HG02610 (cell line): ENCODE data around the gene DCP2.
A peak's percentile ranks its signal among the peaks of the same experiment; 100 is the strongest.

ENCODE experiments used
- ATAC-seq: cut with Tn5 transposase; IDR thresholded peaks from one replicate; pipeline ENCODE4 v1.9.1; 2021; ENCODE audit warnings: mild to moderate bottlenecking, moderate library complexity; ENCODE audit not compliant: unreplicated experiment

Gene DCP2

DNA sequence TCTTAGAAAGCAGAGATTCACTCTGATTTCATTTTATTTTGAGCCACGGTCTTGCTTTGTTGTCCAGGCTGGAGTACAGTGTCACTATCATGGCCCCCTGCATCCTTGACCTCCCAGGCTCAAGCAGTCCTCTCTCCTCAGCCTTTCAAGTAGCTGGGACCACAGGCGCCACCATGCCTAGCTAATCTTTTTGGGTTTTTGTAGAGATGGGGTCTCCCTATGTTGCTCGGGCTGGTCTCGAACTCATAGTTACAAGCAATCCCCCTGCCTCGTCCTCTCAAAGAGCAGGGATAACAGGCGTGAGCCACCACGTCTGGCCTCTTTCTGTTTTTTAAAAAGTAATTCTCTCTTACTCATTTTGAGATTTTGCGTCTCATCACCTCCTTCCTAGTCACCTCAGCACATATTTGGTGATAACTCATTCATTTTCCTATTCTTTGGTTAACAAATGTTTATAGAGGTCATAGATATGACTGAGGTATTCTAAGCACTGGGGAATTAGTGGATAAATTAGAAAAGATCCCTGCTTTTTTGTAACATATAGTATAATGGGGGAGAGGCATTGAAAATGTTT, 10.8 kb upstream of the DCP2 start:
- ATAC-seq: no peak

GRCh38 chr5:112967520-112968083, 9.0 kb upstream of the DCP2 start:
- no peak for ATAC-seq

- no peak for ATAC-seq
Measured at GRCh38 chr5:112968411-112969106, 8.0 kb upstream of the DCP2 start.

- ATAC-seq: no peak
Measured at GRCh38 chr5:112971276-112971675, 5.3 kb upstream of the DCP2 start.

- no peak for ATAC-seq
Measured at GRCh38 chr5:112973036-112973435, 3.6 kb upstream of the DCP2 start.

DNA sequence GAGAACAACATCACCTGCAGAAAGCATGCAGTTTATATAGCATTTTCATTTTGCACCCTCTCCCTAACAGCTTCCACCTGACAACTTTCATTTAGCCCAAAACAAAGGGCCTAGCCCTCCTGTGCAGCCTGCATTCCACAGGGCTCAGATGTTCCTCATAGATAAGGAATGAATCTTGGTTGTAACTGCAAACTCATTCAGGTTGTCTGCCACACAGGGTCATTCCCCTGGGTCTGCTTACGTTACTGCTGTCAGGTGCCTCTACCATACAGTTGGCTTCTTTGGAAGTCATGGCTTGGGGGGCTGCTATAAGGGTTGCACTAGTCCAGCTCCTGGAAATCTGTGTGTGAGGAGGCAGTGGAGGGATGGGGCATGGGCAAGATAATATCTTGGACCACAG, 2.7 kb upstream of the DCP2 start:
- no peak for ATAC-seq

GRCh38 chr5:112974901-112975300, 1.7 kb upstream of the DCP2 start:
- no peak for ATAC-seq

DNA sequence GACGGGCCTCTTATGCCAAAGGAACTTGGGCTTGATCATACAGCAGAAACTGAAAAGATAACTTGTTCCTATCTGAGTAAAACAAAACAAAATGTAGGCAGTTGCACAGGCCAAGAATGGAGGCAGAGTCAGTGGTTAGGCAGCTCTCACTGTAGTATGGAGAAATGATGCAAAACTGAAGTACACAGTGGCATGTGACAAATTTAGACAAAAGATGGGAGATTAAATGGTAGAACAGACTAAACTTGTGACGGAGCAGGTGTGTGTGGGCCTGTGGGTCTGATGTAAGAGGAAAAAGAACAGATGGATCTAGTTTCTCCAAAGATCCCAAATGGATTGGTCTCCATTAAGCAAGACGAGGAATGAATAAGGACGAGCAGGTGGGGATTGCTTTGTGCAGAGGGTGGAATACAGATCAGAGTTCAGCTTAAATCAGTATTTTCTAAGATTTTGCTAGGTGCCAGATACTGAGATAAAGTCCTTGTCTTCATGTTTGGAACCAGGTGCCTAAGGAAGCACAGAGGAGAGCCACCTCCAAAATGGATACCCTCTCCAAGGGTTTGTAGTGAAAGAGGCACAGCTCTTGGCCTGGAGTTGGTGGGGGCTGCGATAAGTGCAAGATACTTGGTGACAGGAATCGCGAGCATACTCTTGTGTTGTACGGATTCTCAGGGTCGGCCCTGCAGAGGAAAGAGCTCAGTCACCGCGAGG, 722 bp upstream of the DCP2 start:
- ATAC-seq: peak; percentile 12

DNA sequence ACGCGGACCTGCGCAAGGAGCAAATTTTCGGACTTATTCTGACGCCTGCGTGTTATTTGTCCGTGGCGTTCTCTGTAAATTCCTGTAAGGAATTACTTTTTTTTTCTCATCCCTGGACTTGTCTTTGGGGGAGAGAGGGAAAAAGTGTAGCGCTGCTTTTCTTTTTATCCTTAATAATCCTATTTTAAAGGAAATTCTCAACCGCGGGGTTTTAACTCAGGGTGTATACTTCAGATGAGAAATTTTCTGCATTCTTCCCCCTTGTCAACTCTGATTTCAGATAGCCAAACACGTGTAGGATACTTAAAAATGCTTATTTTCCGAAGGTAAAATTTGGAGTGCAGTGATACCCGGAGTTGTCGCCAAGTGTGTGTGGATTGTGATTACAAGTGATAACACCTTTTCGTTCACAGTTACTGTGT, 853 bp downstream of the DCP2 start:
- no peak for ATAC-seq

DNA sequence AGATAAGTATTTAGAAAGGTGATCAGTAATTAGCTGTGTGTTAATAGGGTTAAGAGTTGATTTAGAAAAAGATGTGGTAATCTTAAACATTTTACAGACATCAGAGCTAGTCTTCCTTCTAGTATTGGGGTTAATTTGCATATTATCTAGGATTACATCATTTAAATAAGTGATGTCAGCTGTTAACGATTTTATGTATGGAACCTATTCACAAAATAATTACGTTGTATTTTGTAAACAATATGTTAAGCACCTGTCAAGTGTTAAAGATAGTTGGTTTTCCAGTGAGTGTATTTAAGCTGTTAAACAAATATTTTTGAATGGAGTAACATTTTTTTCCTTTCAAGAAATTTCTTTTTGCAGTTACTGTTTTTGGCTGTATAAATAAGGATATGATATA, 2.2 kb downstream of the DCP2 start:
- ATAC-seq: no peak

DNA sequence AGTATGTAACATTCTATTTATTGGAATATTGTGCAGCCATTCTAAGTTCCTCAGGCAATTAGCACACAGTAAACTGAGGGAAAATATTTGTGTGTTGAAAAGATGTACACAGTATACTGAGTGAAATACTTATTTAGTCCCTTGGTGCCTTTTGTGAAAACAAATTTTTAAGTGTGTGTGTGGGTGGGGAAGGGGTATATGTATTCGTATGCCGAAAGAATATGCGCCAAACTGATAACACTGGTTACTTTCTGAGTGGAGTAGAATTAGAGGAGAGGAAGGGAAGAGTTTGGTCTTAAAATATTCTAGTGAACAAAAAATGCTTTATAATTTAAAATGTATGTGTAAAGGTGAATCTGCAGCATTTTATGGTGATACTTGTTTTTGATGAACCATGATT, 3.1 kb downstream of the DCP2 start:
- ATAC-seq: no peak

- no peak for ATAC-seq
Measured at GRCh38 chr5:112983363-112983762, 6.8 kb downstream of the DCP2 start.

- no peak for ATAC-seq
Measured at GRCh38 chr5:112986224-112986623, 9.6 kb downstream of the DCP2 start.

GRCh38 chr5:112995764-112996618, 19.4 kb downstream of the DCP2 start:
- ATAC-seq: peak; percentile 84

DNA sequence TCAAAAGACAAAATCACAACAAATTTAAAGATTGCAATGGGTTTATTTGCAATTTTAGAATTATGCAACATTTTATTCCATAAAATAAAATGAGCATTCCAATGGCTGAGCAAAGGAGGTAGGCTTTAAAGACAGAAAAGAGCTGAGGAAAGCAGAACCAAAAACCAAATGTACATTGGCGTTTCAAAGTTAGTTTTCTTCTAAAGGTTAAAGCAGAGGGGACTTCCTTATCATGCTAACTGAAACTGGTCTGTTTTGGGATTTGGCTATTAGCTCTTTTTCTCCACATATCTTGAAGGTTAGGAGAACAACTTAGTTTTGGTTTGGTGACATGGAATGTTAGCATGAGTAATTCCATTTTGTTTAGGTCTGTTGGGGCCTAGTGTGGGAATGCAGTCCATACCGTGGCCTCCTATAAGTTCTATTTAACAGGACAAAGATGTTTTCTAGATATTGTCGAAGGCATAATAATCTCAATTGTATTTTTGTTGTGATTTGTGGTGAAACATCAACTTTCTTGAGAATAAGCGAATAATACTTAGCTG, 20.3 kb downstream of the DCP2 start:
- no peak for ATAC-seq

DNA sequence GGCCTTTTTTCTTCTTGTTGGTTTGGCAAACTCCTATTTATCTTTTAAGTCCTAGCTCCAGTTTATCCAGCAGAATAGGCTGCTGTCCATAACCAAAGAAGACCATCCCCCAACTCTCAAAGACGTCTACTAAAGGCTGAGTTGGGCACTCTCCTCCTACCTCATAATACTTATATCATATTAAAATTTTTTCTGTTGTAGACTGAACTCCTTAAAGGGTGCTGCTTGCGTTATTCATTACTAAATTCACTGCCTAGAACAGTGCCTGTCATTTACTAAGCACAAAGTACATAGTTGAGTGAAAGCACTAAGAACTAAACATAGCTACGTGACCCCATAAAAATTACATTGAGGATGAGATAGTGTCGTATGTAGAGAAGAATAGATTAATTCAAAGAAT, 21.7 kb downstream of the DCP2 start:
- no peak for ATAC-seq

DNA sequence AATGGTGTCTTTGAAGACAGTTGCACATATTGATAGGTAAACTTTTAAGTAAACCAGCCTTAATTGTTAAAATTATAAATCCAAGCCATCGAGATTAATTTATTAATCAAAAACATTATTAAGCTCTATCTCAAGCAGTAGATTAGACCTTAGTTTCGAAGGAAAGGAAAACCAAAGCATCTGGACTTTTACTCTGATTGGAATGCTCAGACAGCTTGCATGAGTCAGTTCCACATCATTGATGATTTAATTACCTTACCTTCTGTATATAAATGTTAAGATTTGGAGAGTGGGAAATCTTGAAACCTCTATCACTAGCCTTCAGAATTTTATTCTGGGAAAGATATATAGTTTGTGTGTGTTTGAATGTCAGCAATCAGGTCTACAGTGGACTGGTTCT, 23.9 kb downstream of the DCP2 start:
- no peak for ATAC-seq

DNA sequence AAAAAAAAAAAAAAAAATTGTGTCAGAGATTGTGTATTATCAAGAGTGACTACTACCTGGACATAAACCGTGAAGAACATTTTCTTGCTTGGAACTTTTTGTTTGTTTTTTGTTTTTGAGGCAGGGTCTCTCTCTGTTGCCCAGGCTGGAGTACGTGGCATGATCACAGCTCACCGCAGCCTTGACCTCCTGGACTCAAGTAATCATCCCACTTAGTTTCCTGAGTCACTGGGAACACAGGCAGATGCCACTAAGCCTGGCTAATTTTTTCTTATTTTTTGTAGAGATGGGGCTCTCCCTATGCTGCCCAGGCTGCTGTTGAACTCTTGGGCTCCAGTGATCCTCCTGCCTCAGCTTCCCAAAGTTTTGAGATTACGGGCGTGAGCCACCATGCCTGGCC, 25.8 kb downstream of the DCP2 start:
- no peak for ATAC-seq

GRCh38 chr5:113003763-113004162, 27.2 kb downstream of the DCP2 start:
- no peak for ATAC-seq

GRCh38 chr5:113005454-113005853, 28.9 kb downstream of the DCP2 start:
- ATAC-seq: no peak
